Left renal pelvis (tissue), 4 donors: ENCODE results near the gene M1AP. TPM values are rescaled to one million over a fixed set of nuclear protein-coding genes. Genes with fewer than 3 reads are reported as not detected.

ENCODE experiments used
- DNase-seq, 4 donors: peaks; one replicate each; pipeline ENCODE4 v3.0.0-alpha.2; 2013; ENCODE audit warnings: low read depth in 4 of 4, low spot score in 3 of 4
- polyA plus RNA-seq, 4 donors: library from polyadenylated mRNA; unstranded; fragments of 120-200 nt; gene quantifications; one replicate each; pipeline ENCODE4 v1.2.1, GENCODE V29; 2013; ENCODE audit not compliant: insufficient read length in 4 of 4

The M1AP gene
- polyA plus RNA-seq, 4 donors = 0.41 to 1.3 (median 0.81) TPM

DNA sequence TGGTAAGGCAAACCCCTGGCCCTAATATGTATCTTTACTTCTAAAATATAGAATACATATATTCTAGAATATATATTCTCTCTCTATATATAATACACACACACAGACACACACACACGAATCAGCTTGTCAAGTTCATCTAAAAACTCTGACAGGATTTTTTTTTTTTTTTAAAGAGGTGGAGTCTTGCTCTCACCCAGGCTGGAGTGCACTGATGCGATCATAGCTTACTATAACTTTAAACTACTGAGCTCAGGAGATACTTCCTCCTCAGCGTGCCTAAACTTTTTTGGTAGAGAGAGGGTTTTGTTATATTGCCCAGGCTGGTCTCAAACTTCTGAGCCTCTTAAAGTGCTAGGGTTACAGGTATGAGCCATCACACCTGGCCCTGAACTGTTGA, 48.5 kb downstream of the M1AP start:
- DNase-seq = no peak

DNA sequence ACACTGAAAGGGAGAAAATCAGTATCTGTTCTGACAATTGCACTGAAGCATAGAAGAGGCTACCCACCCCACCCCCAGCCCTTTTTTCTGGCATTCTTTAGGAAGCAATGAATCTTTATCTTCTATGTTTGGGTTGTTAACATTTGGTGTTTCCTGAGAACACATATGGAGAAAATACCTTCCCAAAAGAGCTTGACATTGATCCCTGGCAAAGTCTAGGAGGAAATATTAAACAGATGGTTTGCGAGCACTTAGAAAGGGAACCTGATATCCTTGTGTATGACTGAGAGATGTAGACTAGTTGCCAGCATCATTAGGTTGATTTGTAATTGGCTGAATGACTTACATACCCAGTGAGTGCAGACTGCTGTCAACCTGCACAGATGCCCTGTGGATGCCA, 50.7 kb downstream of the M1AP start:
- DNase-seq = no peak

DNA sequence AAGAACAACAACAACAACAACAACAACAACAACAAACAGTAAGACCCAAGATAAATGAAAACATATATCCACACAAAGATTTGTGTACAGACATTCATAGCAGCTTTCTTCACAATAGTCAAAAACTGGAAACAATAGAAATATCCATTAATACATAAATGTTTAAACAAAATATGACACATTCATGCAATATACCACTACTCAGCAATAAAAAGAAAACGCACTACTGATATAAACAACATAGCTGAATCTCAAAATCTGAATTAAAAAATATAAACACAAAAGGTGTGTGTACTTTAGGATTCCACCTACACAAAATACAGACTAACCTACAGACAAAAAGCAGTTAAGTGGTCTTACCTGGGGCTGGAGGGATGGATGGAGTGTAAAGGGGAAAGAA, 51.5 kb downstream of the M1AP start:
- DNase-seq = no peak

DNA sequence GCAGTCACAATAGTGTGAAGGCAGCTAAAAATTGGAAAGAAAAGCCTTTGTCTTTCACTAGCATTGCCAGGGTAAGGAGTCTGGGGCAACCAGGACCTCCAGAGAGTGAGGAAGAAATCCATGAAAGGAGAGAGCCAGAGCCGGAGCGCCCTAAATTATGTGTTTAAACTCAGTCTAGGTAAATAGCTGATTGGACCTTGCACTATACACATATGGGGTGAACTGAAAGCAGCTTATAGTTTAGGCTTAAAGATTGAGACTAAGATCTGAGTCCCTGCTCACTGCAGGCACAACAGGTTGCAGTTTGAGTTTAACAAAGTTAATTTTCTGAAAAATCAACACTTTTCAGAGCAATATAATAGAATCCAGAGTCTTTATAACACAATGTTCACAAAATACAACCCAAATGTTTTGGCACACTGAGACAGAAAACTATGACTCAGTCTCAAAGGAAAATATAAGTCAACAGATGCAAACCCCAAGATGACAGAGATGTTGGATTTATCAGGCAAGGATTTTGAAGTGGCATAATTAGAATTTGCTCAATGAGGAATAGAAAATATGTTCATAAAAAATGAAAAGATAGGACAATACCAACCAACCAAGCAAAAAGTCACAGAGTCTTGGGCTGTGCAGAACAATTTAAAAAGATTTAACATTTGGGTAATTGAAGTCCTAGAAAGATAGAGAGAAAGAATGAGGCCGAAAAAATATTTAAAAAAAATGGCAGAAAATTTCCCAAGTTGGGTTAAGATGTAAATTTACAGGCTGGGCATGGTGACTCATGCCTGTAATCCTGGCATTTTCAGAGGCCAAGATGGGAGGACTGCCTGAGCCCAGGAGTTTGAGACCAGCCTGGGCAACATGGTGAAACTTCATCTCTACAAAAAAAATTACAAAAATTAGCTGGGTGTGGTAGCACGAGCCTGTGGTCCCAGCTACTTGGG, 54.0 kb downstream of the M1AP start:
- DNase-seq = no peak

DNA sequence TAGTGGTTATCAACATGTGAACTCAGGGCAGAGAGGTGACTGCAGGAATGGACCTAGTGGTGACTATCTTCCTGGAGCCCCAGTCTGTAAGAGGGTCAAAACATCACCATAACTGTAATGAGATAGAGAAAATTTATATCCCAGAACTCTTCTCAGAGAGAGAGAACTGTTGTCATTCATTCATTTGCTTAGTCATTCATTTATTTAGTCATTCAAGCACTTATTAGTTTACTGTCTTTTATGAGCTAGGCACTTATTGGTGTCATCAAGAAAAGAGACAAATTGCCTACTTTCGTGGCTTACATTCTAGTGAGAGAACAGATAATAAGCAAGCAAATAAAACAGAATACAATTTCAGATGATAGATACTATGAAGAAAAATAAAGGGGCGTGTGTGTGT, 59.5 kb downstream of the M1AP start:
- no peak for DNase-seq

DNA sequence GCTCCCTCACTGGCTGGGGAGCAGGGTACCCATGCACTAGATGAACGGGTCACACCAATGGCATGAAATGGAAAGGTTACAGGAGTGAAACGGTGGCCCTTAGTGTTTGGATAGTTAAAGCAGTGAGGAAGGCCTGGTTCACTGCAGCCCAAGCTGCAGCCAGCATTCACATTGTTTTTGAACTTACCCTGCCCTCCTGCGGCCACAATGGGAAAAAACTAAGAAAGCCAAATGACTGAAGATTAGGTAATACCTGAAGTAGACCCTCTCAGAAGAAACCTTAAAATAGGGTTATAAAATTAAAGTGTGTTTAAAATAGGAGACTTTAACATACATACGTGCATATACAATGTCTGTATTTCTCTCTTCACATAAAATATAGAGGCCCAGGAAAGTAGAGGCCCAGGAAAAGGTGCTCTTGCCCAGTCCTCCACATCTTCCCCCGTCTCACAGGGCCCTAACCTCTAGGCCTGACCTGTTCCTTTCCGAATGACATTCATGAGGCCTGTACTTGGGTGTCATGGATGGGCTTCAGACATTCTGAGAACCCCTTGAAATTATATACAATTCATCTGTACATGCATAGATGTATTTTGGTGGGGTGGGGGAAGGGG, 60.4 kb downstream of the M1AP start:
- DNase-seq = peak; percentile 40 to 59 (median 49)

DNA sequence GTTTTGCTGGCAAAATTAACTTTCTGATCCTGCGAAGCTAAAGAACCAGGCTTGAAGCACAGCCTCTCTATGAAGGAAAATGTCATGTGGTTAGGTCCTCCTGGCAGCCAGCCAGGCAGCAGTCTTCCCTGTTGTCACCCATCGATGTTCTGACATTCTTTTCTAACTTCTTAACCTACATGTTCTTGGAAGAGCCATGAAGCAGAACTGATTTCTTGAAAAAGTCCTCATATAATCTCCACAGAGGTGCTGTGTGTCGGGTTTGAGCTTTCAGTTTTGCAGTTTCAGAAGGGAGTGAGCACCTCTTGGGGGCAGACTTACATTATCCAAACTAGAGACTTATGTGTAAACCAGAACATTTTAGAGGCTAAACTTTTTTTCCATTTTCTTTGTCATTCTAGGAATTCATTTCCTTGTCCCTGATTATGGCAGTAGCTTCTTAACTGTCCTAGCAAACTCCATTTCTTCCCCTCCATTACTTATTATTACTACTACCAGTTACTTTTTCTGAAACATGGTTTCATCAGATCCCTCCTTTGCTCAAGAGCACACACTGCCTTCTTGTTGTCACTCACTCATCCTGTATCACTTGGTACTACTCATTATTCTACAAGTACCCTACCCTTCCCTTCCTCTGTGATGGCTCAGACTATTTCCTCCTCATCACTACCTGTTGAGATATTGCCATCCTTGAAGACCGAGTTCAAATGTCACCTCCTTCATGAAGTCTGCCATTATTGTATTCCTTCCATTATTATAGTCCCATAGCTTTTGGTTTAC, 62.5 kb downstream of the M1AP start:
- no peak for DNase-seq

DNA sequence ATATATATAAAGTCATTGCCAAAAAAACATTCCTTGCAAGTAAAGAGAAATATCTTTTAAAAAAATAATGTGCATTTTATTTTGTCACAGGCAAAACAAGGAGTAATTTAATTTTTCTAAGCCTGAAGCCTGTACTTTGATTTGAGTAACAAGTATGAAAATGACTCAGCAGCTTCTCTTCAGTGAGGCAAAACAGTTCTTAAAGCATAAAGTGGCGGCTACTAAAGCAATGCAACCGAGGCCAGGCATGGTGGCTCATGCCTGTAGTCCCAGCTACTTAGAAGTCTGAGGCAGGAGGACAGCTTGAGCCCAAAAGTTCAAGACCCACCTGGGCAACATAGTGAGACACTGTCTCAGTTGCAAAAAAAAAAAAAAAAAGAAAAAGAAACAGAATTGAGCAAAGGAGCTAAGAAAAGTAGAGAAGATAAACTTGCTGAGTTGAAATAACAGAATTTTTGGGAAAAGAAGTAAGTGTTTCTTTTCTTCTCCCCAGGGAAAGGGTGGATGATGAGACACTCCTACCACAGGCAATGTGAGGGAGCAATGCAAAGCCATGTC, 64.0 kb downstream of the M1AP start:
- no peak for DNase-seq

DNA sequence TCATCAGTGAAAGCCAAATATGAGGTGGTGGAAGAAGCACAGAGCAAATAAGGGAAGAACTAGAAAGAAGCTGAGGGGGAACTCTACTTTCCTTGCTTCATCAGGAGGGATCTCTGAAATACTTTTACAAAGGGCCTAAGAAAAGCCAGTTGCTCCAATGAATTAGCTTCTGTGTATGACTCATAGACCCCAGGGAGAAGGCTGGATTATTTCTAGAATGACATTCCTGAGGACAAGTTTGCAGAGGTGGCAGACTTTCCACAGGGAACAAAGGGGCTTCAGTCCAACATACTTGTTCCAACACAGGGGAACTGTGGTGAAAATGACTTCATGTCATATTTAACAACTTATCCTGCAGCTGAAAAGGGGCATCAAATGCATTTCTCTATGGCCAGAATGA, 64.6 kb downstream of the M1AP start:
- no peak for DNase-seq

DNA sequence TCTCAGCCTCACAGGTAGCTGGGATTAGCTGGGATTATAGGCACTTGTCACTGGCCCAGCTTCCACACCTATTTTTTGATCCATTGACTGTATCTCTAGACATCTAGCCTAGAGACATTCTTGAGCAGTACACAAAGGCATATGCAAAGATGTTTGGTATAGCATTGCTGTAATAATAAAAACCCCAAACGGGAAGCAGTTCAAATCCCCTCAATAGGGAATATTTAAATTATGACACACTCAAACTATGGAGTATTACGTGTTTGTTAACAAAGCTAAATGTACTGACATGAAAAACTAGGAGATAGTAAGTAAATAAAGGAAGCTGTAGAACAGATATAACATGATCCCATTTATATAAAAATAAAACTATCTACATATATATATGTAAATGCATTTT, 65.9 kb downstream of the M1AP start:
- no peak for DNase-seq

DNA sequence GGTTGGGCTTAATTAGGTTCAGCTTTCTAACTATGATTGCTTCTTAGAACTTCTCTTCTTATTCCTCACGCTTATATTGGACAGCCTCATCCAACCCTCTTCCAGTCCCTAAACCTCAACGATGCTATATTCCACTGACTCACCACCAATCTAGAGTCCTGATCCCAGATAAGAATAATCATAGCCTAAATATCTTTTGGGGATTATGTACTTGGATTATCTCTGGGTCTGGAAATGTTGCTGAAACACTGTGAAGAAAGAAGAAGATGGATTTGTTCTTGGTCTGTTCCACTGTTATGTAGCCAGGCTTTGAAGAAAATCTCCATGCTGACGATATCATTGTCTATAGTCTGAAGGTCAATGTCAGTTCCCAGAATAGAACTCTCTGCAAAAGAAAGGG, 66.7 kb downstream of the M1AP start:
- no peak for DNase-seq

DNA sequence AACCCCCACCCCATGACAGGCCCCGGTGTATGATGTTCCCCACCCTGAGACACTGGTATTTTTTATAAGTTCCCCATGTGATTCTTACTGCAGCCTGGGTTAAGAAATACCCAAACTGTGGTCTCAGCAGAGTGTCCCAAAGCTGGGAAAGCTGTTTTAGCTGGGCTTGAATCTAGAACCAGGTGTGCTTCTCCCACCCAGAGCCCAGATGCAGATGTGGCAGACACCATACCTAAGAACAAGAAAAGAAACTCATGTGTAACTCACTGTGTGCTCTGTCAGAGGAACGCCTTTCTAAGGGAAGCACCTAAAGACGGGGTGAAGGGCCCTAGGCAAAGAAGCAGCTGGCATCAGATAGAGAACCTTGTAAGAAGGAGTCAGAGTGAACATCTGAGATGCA, 69.7 kb downstream of the M1AP start:
- no peak for DNase-seq

DNA sequence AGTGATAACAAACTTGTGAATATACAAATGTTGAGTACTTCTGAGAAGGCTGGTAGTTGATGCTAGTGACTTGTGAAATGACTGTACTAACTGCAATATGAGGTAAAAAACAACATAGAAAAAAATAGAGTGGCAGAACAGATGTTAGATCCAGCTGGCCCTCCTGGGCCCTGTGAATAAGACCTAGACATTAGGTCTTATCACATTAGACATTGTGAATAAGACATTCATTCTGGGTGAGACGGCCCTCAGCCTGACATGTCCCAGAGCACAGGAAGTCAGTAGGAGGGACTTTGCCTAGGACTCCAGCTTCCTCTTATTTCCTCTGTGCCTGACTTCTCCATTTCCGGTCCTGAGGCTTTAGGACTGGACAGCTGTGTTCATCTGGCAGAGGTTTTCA, 70.7 kb downstream of the M1AP start:
- DNase-seq = no peak

DNA sequence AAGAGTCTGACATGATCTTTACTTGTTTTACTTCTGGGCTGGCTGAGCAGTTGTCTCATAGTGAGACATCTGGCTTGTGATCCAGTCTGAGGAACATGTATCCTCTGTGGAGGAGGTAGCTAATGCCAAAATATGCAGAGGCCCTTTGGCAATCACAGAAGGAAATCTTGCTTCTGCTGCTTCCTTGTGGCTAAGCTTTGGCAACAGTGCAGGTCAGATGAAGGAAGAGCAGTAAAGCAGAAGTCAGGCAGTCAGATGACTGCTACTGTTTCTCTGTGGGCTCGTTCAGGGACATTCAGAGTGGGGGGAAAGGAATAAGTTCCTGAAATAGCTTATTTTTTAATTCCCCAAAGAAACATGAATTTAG, 71.3 kb downstream of the M1AP start:
- DNase-seq = no peak

DNA sequence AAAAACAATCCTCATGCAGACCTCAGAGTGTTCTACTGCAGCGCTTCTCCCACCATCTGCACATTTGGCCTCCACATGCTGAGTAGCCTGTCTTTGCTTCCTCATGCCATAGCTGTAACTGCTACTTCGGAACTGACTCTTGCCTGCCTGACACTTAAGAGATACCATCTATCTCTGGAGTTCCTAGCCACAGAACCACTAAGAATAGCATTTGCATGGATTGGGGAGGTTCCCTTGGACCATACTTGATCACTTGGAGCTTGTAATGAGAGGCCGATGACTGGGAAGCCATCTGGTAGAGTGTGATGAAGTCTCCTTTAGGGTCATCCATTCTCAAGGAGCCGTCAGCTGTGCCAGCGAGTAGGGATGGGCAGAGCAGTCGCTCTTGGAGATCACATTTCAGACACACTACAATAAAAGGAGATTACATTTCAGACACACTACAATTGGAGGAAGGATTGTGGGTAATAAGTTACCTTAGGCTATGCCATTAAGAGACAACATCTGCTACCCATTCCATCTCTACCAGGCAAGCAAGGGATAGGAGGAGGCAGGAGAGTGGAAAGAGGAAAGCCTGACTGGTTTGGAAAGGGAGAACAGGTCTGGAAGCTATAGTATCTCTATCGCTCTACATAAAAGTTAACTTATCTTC, 71.8 kb downstream of the M1AP start:
- DNase-seq = no peak

DNA sequence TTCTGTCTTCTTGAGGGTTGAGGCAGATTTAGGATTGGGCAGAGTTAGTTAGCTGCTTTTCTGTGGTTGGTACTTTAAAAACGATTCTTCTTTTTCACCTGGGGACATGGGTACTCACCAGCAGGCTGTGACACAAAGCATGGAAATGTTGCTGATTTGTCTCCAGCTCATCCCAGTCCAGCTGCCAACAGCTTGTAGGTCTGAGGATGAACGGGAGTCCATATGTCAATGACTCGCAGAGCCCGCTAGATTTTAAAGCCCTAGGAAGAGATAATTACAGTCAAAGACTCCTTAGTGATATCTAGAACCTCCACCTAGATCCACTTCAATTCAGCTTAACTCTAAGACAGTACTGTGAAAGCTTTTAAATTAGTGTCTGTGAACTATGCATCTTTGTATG, 72.8 kb downstream of the M1AP start:
- DNase-seq = no peak

DNA sequence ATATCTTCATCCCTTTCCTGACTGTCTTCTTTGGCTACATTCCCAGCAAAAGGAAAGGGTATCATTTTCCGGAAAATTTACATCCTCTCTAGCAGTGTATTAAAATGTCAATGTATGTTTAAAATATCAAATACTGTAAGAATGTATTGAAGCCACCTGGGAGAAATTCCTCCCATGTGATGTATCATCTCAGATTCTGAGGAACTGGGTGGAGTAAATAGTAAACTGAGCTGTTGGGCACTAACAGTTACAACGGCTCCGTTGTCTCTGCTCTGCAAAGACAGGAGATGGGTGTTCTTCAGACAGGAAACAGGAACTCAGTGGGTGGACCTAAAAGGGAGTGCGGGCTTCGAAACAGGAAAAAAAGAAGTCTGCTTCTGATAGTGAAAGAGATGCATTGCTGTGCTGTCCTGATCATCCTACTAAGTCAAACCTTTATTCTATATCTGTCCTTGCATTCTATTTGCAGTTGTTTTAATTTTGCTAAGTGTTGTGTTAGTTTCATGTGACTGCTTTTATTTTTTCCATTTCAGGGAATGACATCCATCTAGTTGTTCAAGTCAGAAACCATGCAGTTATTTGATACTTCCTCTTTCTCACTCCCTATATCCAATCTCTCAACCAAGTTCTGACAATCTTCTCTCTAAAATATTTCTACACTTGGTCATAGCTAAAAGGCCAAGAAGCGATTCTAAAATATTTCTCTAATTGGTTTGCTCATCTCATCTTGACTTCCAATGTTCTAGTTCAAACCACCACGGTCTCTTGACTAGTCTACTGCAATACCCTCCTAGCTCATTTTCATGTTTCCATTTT, 74.2 kb downstream of the M1AP start:
- no peak for DNase-seq

DNA sequence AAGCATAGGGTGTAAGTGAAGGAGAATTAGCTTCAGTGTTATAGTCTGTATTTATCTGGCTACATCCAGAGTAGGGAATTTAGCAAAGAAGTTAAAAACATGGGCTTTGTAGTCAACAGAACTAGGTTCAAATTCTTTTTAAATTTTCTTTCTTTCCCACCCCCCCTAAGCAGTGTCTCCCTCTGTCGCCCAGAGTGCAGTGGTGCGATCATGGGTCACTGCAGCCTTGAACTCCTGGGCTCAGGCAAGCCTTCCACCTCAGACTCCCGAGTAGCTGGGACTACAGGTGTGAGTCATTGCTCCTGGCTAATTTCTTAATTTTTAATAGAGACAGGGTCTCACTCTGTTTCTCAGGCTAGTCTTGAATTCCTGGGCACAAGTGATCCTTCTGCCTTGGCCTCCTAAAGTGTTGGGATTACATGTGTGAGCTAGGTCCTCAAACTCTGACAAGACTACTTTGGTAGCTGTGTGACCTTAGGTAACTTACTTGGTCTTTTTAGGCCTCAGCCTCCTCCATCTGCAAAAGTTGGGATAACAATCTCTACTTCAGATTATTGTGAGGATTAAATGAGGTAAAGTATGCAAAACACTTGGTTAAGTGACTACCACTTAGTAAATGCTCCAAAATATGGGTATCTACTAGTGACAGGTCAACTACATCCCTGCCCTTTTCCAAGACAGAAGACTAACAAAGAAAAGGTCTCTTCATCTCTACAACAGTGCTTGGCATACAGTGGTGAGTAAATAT, 75.8 kb downstream of the M1AP start:
- no peak for DNase-seq

DNA sequence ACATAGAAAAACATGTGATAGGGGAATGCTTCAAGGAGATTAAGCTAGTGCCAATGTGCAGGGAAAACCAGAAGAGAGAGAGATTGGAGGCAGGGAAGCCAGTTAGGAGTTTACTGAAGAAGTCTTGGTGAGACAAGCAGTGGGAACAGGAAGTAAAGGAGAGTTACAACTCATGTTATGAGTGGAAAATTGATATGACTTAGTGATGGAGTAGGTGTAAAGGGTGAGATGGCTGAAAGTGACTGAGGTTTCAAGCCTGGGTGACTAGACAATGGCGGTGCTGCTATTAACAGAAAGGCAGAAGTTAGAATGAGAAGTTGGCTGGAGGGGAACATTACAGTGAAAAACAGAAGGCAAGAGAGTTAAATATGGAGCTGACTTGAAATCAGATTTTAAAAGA, 77.1 kb downstream of the M1AP start:
- DNase-seq = no peak
